Pulmonary artery endothelial cell (primary cell): Measurements from ENCODE around the gene DOK7. TPM values are rescaled to one million over a fixed set of nuclear protein-coding genes. Genes with fewer than 3 reads are reported as not detected.
"Not testable (repeated sequence)": the region's sequence is repeated elsewhere in the genome, so short reads cannot be mapped to it uniquely, and the experiment has no call there.

Source experiments
- DNase-seq: peaks from one replicate; pipeline ENCODE4 v3.0.0-alpha.2; 2011; ENCODE audit warnings: low read depth, low spot score
- total RNA-seq: library from RNA; depleted of rRNA; stranded (reverse); fragments of >200 nt; gene quantifications from 2 replicates; pipeline ENCODE4 v1.2.3, GENCODE V29; 2014

DOK7 gene
- total RNA-seq, 1 donor from 2014 or later = 0.20 TPM

- DNase-seq = no peak
Measured at GRCh38 chr4:3442959-3443749, 20.0 kb upstream of the DOK7 start.

DNA sequence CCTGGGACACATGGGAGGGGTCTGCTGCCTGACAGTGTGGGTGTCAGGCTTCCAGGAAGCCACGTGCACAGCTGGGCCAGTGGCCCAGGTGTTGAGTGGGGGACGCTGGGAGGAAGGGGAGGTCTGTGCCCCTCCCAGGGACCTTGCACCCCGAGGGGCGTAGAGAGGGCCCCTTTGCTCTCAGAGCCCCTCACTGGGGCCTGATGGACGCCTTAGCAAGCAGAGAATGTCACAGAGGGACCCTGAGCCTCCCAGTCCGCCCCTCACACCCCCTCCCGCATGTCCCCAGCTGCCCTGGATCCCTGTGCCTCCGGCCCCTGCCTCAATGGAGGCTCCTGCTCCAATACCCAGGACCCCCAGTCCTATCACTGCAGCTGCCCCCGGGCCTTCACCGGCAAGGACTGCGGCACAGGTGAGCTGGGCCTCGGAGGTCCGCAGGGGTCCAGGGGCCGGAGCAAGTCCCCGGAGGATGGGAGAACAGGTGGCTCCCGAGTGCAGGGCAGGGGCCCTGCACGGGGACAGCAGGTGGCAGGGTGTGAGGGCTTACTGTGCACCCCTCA, 19.3 kb upstream of the DOK7 start:
- DNase-seq = no peak

- no peak for DNase-seq
Measured at GRCh38 chr4:3444351-3445110, 18.6 kb upstream of the DOK7 start.

DNA sequence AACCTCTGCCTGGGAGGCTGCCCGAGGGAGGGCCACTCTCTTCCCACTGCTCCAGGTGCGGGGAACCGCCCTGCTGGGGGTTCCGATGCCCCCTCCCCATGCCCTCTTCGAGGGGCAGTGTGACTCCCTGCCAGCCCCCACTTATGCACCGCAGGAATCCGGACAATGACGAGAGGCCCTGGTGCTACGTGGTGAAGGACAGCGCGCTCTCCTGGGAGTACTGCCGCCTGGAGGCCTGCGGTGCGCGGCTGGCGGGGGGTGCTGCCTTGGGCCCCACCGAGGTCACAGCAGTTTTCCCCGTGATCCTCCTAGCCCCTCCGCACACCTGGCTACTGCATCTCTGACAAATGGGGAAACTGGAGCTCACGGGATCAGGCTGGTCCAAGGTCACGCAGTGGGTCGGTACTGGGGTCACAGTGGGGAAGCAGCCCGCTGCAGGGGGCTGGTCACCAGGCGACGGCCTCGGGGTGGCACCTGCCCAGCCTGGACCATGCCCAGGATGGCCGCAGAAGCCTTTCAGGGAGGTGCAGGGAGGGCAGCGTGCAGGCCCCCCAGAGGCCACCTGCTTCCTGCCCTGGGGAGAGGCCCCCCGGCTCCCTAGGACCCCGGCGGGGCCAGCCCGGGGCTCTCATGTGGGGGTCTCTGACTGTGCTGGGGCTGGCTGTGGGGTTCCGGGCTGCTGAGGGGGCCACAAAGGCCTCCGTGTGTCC, 17.8 kb upstream of the DOK7 start:
- no peak for DNase-seq

GRCh38 chr4:3445829-3446545, 17.1 kb upstream of the DOK7 start:
- DNase-seq = no peak

DNA sequence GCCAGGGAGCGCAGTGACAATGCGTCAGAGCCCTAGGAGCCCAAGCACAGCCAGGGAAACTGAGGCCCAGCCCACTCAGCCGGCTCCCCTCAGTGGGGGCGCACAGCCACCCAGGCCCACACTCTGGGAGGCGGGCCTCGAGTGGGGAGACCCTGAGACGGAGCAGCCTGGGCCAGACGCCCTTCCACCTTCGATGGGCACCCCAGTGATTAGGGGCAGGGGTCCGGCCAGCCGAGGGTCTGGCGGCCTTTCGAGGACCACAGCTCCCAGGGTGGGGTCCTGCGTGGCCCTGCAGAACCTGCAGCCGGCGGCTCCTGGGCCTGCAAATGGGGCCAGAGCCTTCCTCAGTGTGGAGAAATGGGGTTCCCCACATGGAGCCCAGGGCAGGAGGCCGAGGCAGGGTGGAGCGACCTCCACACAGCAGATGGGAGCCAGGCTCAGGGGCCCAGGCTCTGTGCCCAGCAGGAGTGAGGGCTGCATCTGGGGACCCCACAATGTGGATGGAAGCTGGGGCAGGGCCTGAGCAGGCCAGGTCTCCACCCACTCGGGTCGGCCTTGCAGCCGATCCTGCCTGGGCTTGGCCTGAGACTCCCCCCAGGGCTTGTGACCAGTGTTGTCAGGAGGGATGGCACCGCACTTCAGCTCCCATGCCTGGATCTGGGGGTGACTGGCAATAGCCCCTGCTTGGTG, 16.3 kb upstream of the DOK7 start:
- DNase-seq = no peak

DNA sequence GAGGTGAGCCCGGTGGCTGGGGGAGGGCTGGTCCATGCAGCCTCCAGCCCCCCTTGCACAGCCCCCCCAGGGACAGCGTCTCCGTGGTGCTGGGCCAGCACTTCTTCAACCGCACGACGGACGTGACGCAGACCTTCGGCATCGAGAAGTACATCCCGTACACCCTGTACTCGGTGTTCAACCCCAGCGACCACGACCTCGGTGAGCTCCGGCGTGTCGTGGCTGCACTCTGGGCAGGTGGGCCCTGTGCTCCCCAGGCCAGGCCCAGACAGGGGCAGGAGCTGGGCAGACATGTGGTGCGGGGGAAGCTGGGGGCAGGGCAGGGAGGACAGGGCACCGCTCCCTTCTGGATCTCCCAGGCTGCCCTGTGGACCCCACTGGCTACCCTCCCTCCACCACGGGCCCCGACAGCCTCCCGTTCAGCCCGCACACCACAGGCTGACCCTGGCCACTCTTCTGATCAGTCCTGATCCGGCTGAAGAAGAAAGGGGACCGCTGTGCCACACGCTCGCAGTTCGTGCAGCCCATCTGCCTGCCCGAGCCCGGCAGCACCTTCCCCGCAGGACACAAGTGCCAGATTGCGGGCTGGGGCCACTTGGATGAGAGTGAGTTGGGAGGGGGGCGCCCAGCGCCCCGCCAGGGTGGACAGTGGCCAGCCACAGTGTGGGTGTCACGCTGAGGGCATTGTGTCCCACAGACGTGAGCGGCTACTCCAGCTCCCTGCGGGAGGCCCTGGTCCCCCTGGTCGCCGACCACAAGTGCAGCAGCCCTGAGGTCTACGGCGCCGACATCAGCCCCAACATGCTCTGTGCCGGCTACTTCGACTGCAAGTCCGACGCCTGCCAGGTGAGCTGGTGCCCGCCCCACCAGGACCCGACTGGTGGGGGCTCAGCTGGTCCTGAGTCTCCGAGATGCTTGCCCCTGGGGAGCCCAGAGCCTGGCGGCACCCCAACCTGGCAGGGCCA, 15.4 kb upstream of the DOK7 start:
- DNase-seq = no peak

DNA sequence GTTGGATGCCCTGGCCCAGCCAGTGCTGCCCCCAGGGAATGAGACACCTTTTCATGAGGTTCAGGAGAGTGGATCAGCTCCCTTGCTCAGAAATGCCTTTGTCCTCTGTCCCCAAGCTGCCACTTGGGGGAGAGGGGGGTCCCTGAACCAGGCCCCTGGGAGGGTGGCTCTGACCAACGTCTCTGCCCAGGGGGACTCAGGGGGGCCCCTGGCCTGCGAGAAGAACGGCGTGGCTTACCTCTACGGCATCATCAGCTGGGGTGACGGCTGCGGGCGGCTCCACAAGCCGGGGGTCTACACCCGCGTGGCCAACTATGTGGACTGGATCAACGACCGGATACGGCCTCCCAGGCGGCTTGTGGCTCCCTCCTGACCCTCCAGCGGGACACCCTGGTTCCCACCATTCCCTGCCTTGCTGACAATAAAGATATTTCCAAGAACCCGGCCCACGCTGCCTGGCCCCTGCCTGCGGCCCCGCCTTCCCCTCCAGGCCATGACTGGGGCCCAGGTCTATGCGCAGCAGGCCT, 14.0 kb upstream of the DOK7 start:
- no peak for DNase-seq

DNA sequence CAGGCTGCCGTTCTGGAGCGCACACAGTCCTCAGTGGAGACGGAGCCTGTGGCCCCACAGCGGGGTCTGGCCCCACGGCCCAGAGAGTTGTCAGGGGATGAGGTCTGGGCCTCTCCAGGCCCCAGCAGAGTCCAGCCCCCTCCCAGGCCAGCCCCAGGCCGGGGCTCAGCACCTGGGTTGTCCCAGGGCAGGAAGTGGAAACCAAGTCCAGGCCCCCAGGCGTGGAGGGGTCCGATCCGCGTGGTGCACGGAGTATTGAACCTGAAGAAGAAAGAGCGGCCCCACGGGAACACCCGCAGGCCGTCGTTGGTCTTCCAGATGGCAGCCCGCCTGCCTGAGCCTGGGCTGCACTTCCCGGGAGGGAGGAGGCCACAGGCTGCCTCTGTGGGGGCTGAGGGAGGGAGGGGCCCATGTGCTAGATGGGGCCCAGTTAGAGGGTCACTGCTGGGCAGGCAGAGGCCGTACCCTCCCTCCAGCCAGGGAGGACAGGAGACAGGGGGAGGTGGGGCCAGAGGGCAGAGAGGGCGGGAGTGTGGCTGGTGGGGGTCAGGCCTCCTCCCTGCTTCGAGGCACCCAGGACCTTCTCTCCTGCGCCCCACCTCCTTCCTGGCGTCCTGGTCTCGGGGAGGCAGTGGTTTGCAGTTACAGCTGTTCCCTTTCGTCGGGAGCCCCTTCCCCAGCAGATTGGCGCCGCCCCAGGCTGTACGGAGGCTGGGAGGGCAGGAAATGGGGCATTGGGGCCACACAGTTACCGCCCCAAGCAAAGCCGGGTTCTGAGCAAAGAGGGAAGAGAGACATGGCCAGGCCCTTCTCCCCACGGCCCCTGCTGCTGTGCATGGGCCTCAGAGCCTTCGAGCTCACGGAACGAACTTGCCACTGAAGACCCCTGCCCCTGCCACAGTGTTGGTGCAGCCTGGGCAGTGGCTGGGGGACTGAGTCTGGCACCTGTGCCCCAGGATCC, 13.3 kb upstream of the DOK7 start:
- no peak for DNase-seq

DNA sequence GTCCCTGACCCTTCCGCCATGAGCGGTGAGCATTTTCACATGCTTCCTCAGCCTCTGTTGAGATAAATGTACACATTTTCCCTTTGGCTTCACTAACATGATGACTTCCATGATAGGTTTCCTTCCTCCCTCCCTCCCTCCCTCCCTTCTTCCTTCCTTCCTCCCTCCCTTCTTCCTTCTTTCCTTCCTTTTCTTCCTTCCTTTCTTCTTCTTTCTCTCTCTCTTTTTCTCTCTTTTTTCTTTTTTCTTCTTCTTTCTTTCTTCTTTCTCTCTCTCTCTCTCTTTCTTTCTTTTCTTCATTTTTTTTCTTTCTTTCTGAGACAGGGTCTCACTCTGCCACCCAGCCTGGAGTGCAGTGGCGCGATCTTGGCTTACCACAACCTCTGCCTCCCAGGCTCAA, 12.5 kb upstream of the DOK7 start:
- no peak for DNase-seq

DNA sequence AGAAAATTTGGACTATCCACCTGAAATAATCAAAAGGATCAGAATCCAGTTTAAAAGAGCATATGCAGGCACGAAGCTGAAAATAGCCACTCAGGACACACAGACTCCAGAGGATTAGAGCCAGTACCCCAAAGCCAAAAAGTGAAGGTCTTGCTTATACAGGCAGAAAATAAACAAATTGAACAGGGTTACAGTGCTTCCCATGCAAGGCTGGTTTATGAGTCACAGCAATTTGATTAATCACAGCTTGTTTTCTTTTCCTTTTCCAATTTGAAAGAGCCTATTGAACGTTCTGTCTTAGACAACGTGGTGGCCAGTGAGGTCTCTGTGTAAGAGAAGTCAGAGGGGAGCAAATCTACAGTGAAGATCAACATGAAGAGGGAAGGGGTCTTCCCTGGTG, 11.2 kb upstream of the DOK7 start:
- no peak for DNase-seq

DNA sequence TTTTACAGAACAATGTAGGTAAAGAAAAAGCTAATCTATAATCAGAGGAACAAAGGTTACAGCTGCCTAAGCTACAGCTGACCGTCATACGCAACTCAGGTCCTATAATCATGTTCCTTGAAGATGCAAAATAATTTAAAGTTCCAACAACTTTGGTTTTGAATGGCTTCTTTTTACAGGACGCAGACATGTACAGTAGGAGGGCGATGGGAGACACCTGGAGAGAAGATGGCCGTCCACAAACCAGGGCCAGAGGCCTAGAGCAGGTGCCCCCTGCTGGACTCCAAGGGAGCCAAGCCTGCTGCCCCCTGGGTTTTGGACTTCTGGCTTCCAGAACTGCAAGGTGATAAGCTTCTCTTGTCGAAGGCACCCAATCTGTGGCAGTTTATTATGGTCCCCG, 10.7 kb upstream of the DOK7 start:
- DNase-seq = no peak

- DNase-seq = not testable (repeated sequence)
Measured at GRCh38 chr4:3455596-3455995, 7.5 kb upstream of the DOK7 start.

GRCh38 chr4:3458371-3458770, 4.7 kb upstream of the DOK7 start:
- no peak for DNase-seq

- DNase-seq = not testable (repeated sequence)
Measured at GRCh38 chr4:3459156-3459555, 4.0 kb upstream of the DOK7 start.

GRCh38 chr4:3460926-3461325, 2.2 kb upstream of the DOK7 start:
- DNase-seq = no peak

- no peak for DNase-seq
Measured at GRCh38 chr4:3461515-3462291, 1.4 kb upstream of the DOK7 start.
